GM19023 (cell line): ENCODE results near the gene CATSPERD.

Source experiments
- ATAC-seq: cut with Tn5 transposase; IDR thresholded peaks from one replicate; pipeline ENCODE4 v1.9.1; 2021; ENCODE audit warnings: mild to moderate bottlenecking, moderate library complexity; ENCODE audit not compliant: unreplicated experiment

The CATSPERD gene

GRCh38 chr19:5803752-5804515 is 83.5 kb downstream of the CATSPERD start:
- peak; percentile 50 for ATAC-seq

- ATAC-seq, result no peak
Measured at GRCh38 chr19:5804516-5805461, 84.4 kb downstream of the CATSPERD start, which contains the start of gene NRTN. Gene NRTN (plus strand): TSS chr19:5805067. CDS start chr19:5824166, 19,099 bp downstream.

GRCh38 chr19:5805462-5806132 is 85.2 kb downstream of the CATSPERD start:
- no peak for ATAC-seq

- ATAC-seq, result no peak
Measured at GRCh38 chr19:5806133-5806489, 85.7 kb downstream of the CATSPERD start.

GRCh38 chr19:5806905-5807304 is 86.5 kb downstream of the CATSPERD start:
- ATAC-seq, result no peak

- no peak for ATAC-seq
Measured at GRCh38 chr19:5808120-5808816, 87.8 kb downstream of the CATSPERD start.

GRCh38 chr19:5809053-5809452 is 88.6 kb downstream of the CATSPERD start:
- no peak for ATAC-seq

- ATAC-seq, result no peak
Measured at GRCh38 chr19:5809469-5809868, 89.0 kb downstream of the CATSPERD start.

GRCh38 chr19:5811117-5811516 is 90.7 kb downstream of the CATSPERD start:
- no peak for ATAC-seq

GRCh38 chr19:5814123-5814851 is 93.8 kb downstream of the CATSPERD start:
- ATAC-seq, result no peak

GRCh38 chr19:5814852-5815246 is 94.4 kb downstream of the CATSPERD start:
- no peak for ATAC-seq

- no peak for ATAC-seq
Measured at GRCh38 chr19:5817218-5817617, 96.8 kb downstream of the CATSPERD start.

GRCh38 chr19:5818594-5818993 is 98.2 kb downstream of the CATSPERD start:
- no peak for ATAC-seq

- no peak for ATAC-seq
Measured at GRCh38 chr19:5820785-5821184, 100.3 kb downstream of the CATSPERD start.

- ATAC-seq, result no peak
Measured at GRCh38 chr19:5821521-5822180, 101.2 kb downstream of the CATSPERD start.

- ATAC-seq, result no peak
Measured at GRCh38 chr19:5822181-5822844, 101.9 kb downstream of the CATSPERD start.

- ATAC-seq, result no peak
Measured at GRCh38 chr19:5823579-5824281, 103.3 kb downstream of the CATSPERD start.

- ATAC-seq, result no peak
Measured at GRCh38 chr19:5824751-5825150, 104.3 kb downstream of the CATSPERD start.
